ENCODE results near the gene UCN. TPM values are rescaled to one million over a fixed set of nuclear protein-coding genes. Genes with fewer than 3 reads are reported as not detected.

Gene UCN
- total and polyA plus RNA-seq, 4 donors = 0.34 to 2.0 (median 1.4) TPM

- Histone ChIP-seq H3K27ac (ENCODE audit: low read depth in 1 of 2, low read length in 1 of 2) (no peak overlapping the region), H3K9me3 (ENCODE audit: control insufficient read depth in 4 of 4, insufficient read depth in 3 of 4, low read length in 3 of 4) (peaks cover 0 to 2% (median 0%) of the 10 kb centered on the region in 4 donors), H3K36me3 (ENCODE audit: control insufficient read depth in 4 of 4, insufficient read depth in 4 of 4, low read length in 4 of 4) (no peaks in the 10 kb centered on the region), H3K4me3 (no peak overlapping the region), H3K9ac (ENCODE audit: insufficient read depth in 1 of 2, low read length in 2 of 2) (no peak overlapping the region), H3K27me3 (ENCODE audit: control insufficient read depth in 3 of 3, insufficient read depth in 3 of 3, low read length in 2 of 3) (peaks cover 0 to 17% (median 7%) of the 10 kb centered on the region in 3 donors), H3K4me1 (ENCODE audit: control insufficient read depth in 5 of 5, insufficient read depth in 5 of 5, low read length in 5 of 5) (peaks cover 0 to 8% (median 0%) of the 10 kb centered on the region in 5 donors)
- DNase-seq = no peak
- 29 to 33% methylated on average over 3 of the region's 3 CpGs for WGBS, 2 donors
- ATAC-seq (ENCODE audit: insufficient read depth, low FRiP score) = no peak
- TF ChIP-seq CTCF (IDR thresholded peaks at IDR 0.05; ENCODE audit: control extremely low read depth, extremely low read depth) = no peak
Measured at GRCh38 chr2:27288610-27289009, 19.6 kb downstream of the UCN start.

- no peak overlapping the region for H3K27ac ChIP-seq (ENCODE audit: low read depth in 1 of 2, low read length in 1 of 2)
- TF ChIP-seq CTCF (IDR thresholded peaks at IDR 0.05; ENCODE audit: control extremely low read depth, extremely low read depth) = no peak
Measured at GRCh38 chr2:27285481-27285880, 22.8 kb downstream of the UCN start.

GRCh38 chr2:27284996-27285395 lies 23.2 kb downstream of the UCN start:
- Histone ChIP-seq H3K27me3 (ENCODE audit: control insufficient read depth in 3 of 3, insufficient read depth in 3 of 3, low read length in 2 of 3) (peaks cover 0 to 15% (median 10%) of the 10 kb centered on the region in 3 donors), H3K4me3 (no peak overlapping the region), H3K9me3 (ENCODE audit: control insufficient read depth in 4 of 4, insufficient read depth in 3 of 4, low read length in 3 of 4) (peaks cover 0 to 2% (median 0%) of the 10 kb centered on the region in 4 donors), H3K27ac (ENCODE audit: low read depth in 1 of 2, low read length in 1 of 2) (peak overlapping the region in 1 of 2 donors; percentile 86), H3K36me3 (ENCODE audit: control insufficient read depth in 4 of 4, insufficient read depth in 4 of 4, low read length in 4 of 4) (no peaks in the 10 kb centered on the region), H3K9ac (ENCODE audit: insufficient read depth in 1 of 2, low read length in 2 of 2) (no peak overlapping the region), H3K4me1 (ENCODE audit: control insufficient read depth in 5 of 5, insufficient read depth in 5 of 5, low read length in 5 of 5) (peaks cover 0 to 12% (median 0%) of the 10 kb centered on the region in 5 donors)
- WGBS, 2 donors = 91 to 95% methylated on average over 1 of the region's 1 CpG
- TF ChIP-seq CTCF (IDR thresholded peaks at IDR 0.05; ENCODE audit: control extremely low read depth, extremely low read depth) = no peak
- ATAC-seq (ENCODE audit: insufficient read depth, low FRiP score) (no peak), DNase-seq (no peak)

More at GRCh38 chr2:27285481-27285880, 22.8 kb downstream of the UCN start:
- Histone ChIP-seq H3K36me3 (ENCODE audit: control insufficient read depth in 4 of 4, insufficient read depth in 4 of 4, low read length in 4 of 4) (no peaks in the 10 kb centered on the region), H3K9me3 (ENCODE audit: control insufficient read depth in 4 of 4, insufficient read depth in 3 of 4, low read length in 3 of 4) (peaks cover 0 to 2% (median 0%) of the 10 kb centered on the region in 4 donors), H3K4me1 (ENCODE audit: control insufficient read depth in 5 of 5, insufficient read depth in 5 of 5, low read length in 5 of 5) (peaks cover 0 to 10% (median 0%) of the 10 kb centered on the region in 5 donors), H3K9ac (ENCODE audit: insufficient read depth in 1 of 2, low read length in 2 of 2) (no peak overlapping the region), H3K27me3 (ENCODE audit: control insufficient read depth in 3 of 3, insufficient read depth in 3 of 3, low read length in 2 of 3) (peaks cover 0 to 15% (median 10%) of the 10 kb centered on the region in 3 donors), H3K4me3 (no peak overlapping the region)
- 80 to 94% methylated on average over 6 of the region's 6 CpGs for WGBS, 2 donors
- ATAC-seq (ENCODE audit: insufficient read depth, low FRiP score) (no peak), DNase-seq (no peak)

GRCh38 chr2:27282892-27283291 lies 25.4 kb downstream of the UCN start:
- peak overlapping the region in 1 of 2 donors; percentile 86 for H3K27ac ChIP-seq (ENCODE audit: low read depth in 1 of 2, low read length in 1 of 2)
- no peaks in the 10 kb centered on the region for H3K36me3 ChIP-seq (ENCODE audit: control insufficient read depth in 4 of 4, insufficient read depth in 4 of 4, low read length in 4 of 4)
- H3K4me1 ChIP-seq (ENCODE audit: control insufficient read depth in 5 of 5, insufficient read depth in 5 of 5, low read length in 5 of 5) = peaks cover 0 to 12% (median 0%) of the 10 kb centered on the region in 5 donors
- peaks cover 0 to 15% (median 10%) of the 10 kb centered on the region in 3 donors for H3K27me3 ChIP-seq (ENCODE audit: control insufficient read depth in 3 of 3, insufficient read depth in 3 of 3, low read length in 2 of 3)
- H3K9me3 ChIP-seq (ENCODE audit: control insufficient read depth in 4 of 4, insufficient read depth in 3 of 4, low read length in 3 of 4) = peaks cover 0 to 2% (median 0%) of the 10 kb centered on the region in 4 donors
- 52 to 73% methylated on average over 5 of the region's 5 CpGs for WGBS, 2 donors
- DNase-seq = no peak
- ATAC-seq (ENCODE audit: insufficient read depth, low FRiP score) = no peak
- H3K9ac ChIP-seq (ENCODE audit: insufficient read depth in 1 of 2, low read length in 2 of 2) = no peak overlapping the region
- H3K4me3 ChIP-seq = no peak overlapping the region
- no peak for TF ChIP-seq CTCF (IDR thresholded peaks at IDR 0.05; ENCODE audit: control extremely low read depth, extremely low read depth)

Data from lung (tissue), 12 donors.